ENCODE measurements around the gene RASSF7.

DNA sequence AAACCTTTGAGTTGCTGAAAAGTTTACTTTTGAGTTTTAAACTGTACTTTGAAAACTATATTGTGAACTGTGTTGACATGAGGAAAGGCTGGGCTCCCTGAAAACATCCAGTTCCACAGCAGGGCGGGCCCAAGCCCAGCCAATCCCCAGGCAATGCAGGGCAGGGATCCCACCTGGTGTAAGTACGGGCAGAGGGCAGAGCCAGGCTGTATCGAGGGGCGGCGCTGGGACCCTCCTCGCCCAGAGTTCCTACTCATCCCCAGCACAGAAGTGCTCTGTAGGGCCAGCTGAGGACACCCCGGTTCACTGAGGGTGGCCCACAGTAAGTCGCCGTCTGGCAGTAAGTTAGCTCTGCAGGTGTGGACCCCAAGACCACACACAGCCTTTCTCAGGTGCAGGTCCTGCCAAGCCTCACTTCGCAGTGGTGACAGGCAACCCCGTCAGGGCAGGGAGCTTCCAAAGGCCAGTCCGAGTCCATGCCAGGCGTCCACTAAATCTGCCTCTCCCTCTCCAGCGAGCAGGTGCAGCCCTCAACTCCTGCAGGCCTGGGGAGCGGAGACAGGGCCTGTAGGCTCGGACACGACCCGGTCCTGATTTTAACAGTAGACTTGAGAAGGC is 6.3 kb downstream of the RASSF7 start:
- TF ChIP-seq, protein P1, sequence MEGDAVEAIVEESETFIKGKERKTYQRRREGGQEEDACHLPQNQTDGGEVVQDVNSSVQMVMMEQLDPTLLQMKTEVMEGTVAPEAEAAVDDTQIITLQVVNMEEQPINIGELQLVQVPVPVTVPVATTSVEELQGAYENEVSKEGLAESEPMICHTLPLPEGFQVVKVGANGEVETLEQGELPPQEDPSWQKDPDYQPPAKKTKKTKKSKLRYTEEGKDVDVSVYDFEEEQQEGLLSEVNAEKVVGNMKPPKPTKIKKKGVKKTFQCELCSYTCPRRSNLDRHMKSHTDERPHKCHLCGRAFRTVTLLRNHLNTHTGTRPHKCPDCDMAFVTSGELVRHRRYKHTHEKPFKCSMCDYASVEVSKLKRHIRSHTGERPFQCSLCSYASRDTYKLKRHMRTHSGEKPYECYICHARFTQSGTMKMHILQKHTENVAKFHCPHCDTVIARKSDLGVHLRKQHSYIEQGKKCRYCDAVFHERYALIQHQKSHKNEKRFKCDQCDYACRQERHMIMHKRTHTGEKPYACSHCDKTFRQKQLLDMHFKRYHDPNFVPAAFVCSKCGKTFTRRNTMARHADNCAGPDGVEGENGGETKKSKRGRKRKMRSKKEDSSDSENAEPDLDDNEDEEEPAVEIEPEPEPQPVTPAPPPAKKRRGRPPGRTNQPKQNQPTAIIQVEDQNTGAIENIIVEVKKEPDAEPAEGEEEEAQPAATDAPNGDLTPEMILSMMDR (IDR thresholded peaks at IDR 0.05), result no peak
- TF ChIP-seq RAD21 (IDR thresholded peaks at IDR 0.05; ENCODE audit: low read length), result no peak
- TF ChIP-seq, protein P2, sequence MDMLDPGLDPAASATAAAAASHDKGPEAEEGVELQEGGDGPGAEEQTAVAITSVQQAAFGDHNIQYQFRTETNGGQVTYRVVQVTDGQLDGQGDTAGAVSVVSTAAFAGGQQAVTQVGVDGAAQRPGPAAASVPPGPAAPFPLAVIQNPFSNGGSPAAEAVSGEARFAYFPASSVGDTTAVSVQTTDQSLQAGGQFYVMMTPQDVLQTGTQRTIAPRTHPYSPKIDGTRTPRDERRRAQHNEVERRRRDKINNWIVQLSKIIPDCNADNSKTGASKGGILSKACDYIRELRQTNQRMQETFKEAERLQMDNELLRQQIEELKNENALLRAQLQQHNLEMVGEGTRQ (IDR thresholded peaks at IDR 0.05; ENCODE audit: borderline replicate concordance, low read depth, low read length), result no peak
- TF ChIP-seq NFIC (IDR thresholded peaks at IDR 0.05; ENCODE audit: borderline replicate concordance), result no peak
- TF ChIP-seq POLR2AphosphoS5 (IDR thresholded peaks at IDR 0.05; ENCODE audit: low read depth, low read length), result no peak
- no peak for TF ChIP-seq RFX5 (IDR thresholded peaks at IDR 0.05; ENCODE audit: low read length)
- TF ChIP-seq, protein P3, sequence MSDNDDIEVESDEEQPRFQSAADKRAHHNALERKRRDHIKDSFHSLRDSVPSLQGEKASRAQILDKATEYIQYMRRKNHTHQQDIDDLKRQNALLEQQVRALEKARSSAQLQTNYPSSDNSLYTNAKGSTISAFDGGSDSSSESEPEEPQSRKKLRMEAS (IDR thresholded peaks at IDR 0.05; ENCODE audit: low read depth), result no peak
- no peak for TF ChIP-seq EP300 (IDR thresholded peaks at IDR 0.05; ENCODE audit: borderline replicate concordance in 1 of 2, low read depth in 1 of 2, low read length in 1 of 2)
- TF ChIP-seq MEF2A (IDR thresholded peaks at IDR 0.05; ENCODE audit: borderline replicate concordance, low read depth), result no peak
